Measurements from ENCODE around the gene RSPH1. TPM values are rescaled to one million over a fixed set of nuclear protein-coding genes. Genes with fewer than 3 reads are reported as not detected.

RSPH1 gene
- 0.97 and 1.1 TPM in 2 replicates for polyA plus RNA-seq (2012; rRNA removed)
- polyA plus RNA-seq (2012; cell fraction: cytosol; rRNA removed) = 1.1 and 2.1 TPM in 2 replicates
- polyA plus RNA-seq (2012; cell fraction: nucleus; rRNA removed) = 0.37 and 0.67 TPM in 2 replicates

- Histone ChIP-seq H3K9me3 (no peaks in the 10 kb centered on the region), H3K4me2 (peak within 1 kb of the TSS; percentile 95), H2AFZ (ENCODE audit: low read depth) (peak within 1 kb of the TSS; percentile 92), H3K79me2 (ENCODE audit: insufficient read depth) (no peaks in the 10 kb centered on the region), H3K27me3 (ENCODE audit: insufficient read depth) (no peaks in the 10 kb centered on the region), H3K9ac (peak within 1 kb of the TSS; percentile 70), H3F3A (replicated peaks; ENCODE audit: insufficient read depth) (no peaks in the 10 kb centered on the region), H3K9me2 (no peaks in the 10 kb centered on the region), H3K4me3 (ENCODE audit: low read depth in 2 of 2, low read length in 1 of 2) (peak within 1 kb of the TSS; percentile 78 to 81), H4K20me1 (ENCODE audit: insufficient read depth) (no peaks in the 10 kb centered on the region), H3K27ac (ENCODE audit: low read depth in 2 of 2, low read length in 1 of 2) (peak within 1 kb of the TSS in 1 of 2 experiments; percentile 85; a peak in 2 of 4 replicates), H3K36me3 (replicated peaks in 1 of 2; ENCODE audit: control insufficient read depth in 1 of 2, insufficient read depth in 2 of 2, low read length in 1 of 2) (no peaks in the 10 kb centered on the region), H3K4me1 (ENCODE audit: control insufficient read depth in 1 of 2, insufficient read depth in 2 of 2, low read depth in 1 of 2, low read length in 1 of 2) (peaks cover 5 to 15% of the 10 kb centered on the region in 2 experiments; a peak in 3 of 4 replicates)
- ChIA-PET POLR2A (interaction anchor here (0.6 kb wide), 1 partner anchor 41 kb away, joined by 3 read pairs; no protein-coding TSS in a partner anchor), CTCF (interaction anchor here (1.2 to 1.4 kb wide), 2 partner anchors 19 to 351 kb away, joined by 3 to 4 read pairs; no protein-coding TSS in a partner anchor)
- 1% methylated on average over 31 of the region's 58 CpGs for WGBS (ENCODE audit: low lambda C conversion rate)
- DNase-seq = peak; percentile 97
- TF ChIP-seq MXI1 (IDR thresholded peaks at IDR 0.05; ENCODE audit: low read depth, low read length) (peak; percentile 96), POLR2AphosphoS5 (IDR thresholded peaks at IDR 0.05; ENCODE audit: low read depth, low read length) (peak; percentile 48; the same call in 1 of the 2 replicates), ELF1 (IDR thresholded peaks at IDR 0.05) (peak; percentile 48; the same call in 1 of the 2 replicates), SIN3A (IDR thresholded peaks at IDR 0.05; ENCODE audit: borderline replicate concordance, low read depth, low read length) (0 out of 2 replicates have a peak, but pooled peaks have one; percentile 13), IRF3 (IDR thresholded peaks at IDR 0.05; ENCODE audit: low read depth, low read length) (0 out of 2 replicates have a peak, but pooled peaks have one; percentile 30), RAD21 (IDR thresholded peaks at IDR 0.05; ENCODE audit: low read length) (peak; percentile 33), CHD2 (IDR thresholded peaks at IDR 0.05; ENCODE audit: low read length, partially characterized antibody) (peak; percentile 24), TEAD4 (IDR thresholded peaks at IDR 0.05; ENCODE audit: borderline replicate concordance, insufficient read depth) (no peak), EP300 (IDR thresholded peaks at IDR 0.05; ENCODE audit: borderline replicate concordance in 1 of 2, low read depth in 1 of 2, low read length in 1 of 2) (no peak), RFX5 (IDR thresholded peaks at IDR 0.05; ENCODE audit: low read length) (peak; percentile 93)
Measured at GRCh38 chr21:42496120-42496838, at the start of gene RSPH1. Gene RSPH1, minus strand, starts transcription at chr21:42496224. Its CDS starts 38 bp downstream, at chr21:42496186.

- no peaks in the 10 kb centered on the region for H3F3A ChIP-seq (replicated peaks; ENCODE audit: insufficient read depth)
- DNase-seq = no peak
- H4K20me1 ChIP-seq (ENCODE audit: insufficient read depth) = no peaks in the 10 kb centered on the region
- no peaks in the 10 kb centered on the region for H3K9me2 ChIP-seq
- no peak for TF ChIP-seq USF2 (IDR thresholded peaks at IDR 0.05; ENCODE audit: borderline replicate concordance, low read depth, low read length)
- TF ChIP-seq EP300 (IDR thresholded peaks at IDR 0.05; ENCODE audit: borderline replicate concordance in 1 of 2, low read depth in 1 of 2, low read length in 1 of 2) = no peak
- TF ChIP-seq TEAD4 (IDR thresholded peaks at IDR 0.05; ENCODE audit: borderline replicate concordance, insufficient read depth) = no peak
- no peak for TF ChIP-seq TCF12 (IDR thresholded peaks at IDR 0.05)
- no peak for TF ChIP-seq USF1 (IDR thresholded peaks at IDR 0.05; ENCODE audit: borderline replicate concordance, low read depth)
- no peak for TF ChIP-seq ELF1 (IDR thresholded peaks at IDR 0.05)
- TF ChIP-seq POLR2AphosphoS5 (IDR thresholded peaks at IDR 0.05; ENCODE audit: low read depth, low read length) = no peak
- TF ChIP-seq SIN3A (IDR thresholded peaks at IDR 0.05; ENCODE audit: borderline replicate concordance, low read depth, low read length) = no peak
- peaks cover 0 to 13% of the 10 kb centered on the region in 2 experiments; a peak in 1 of 4 replicates for H3K4me1 ChIP-seq (ENCODE audit: control insufficient read depth in 1 of 2, insufficient read depth in 2 of 2, low read depth in 1 of 2, low read length in 1 of 2)
- no peak overlapping the region for H3K9ac ChIP-seq
- H3K9me3 ChIP-seq = no peaks in the 10 kb centered on the region
- POLR2A ChIA-PET = no interaction called here
- 79% methylated on average over 7 of the region's 8 CpGs for WGBS (ENCODE audit: low lambda C conversion rate)
- no peaks in the 10 kb centered on the region for H3K27me3 ChIP-seq (ENCODE audit: insufficient read depth)
- H2AFZ ChIP-seq (ENCODE audit: low read depth) = no peak overlapping the region
- H3K79me2 ChIP-seq (ENCODE audit: insufficient read depth) = no peaks in the 10 kb centered on the region
- H3K27ac ChIP-seq (ENCODE audit: low read depth in 2 of 2, low read length in 1 of 2) = no peak overlapping the region
- CTCF ChIA-PET = interaction anchor here (1.5 kb wide), 1 partner anchor 13 kb away, joined by 4 read pairs; no protein-coding TSS in a partner anchor
- no peak overlapping the region for H3K4me2 ChIP-seq
- no peaks in the 10 kb centered on the region for H3K36me3 ChIP-seq (replicated peaks in 1 of 2; ENCODE audit: control insufficient read depth in 1 of 2, insufficient read depth in 2 of 2, low read length in 1 of 2)
- no peak overlapping the region for H3K4me3 ChIP-seq (ENCODE audit: low read depth in 2 of 2, low read length in 1 of 2)
Measured at GRCh38 chr21:42545745-42546144, 49.7 kb upstream of the RSPH1 start.
